ENCODE measurements around the gene MCM6.

MCM6 gene

DNA sequence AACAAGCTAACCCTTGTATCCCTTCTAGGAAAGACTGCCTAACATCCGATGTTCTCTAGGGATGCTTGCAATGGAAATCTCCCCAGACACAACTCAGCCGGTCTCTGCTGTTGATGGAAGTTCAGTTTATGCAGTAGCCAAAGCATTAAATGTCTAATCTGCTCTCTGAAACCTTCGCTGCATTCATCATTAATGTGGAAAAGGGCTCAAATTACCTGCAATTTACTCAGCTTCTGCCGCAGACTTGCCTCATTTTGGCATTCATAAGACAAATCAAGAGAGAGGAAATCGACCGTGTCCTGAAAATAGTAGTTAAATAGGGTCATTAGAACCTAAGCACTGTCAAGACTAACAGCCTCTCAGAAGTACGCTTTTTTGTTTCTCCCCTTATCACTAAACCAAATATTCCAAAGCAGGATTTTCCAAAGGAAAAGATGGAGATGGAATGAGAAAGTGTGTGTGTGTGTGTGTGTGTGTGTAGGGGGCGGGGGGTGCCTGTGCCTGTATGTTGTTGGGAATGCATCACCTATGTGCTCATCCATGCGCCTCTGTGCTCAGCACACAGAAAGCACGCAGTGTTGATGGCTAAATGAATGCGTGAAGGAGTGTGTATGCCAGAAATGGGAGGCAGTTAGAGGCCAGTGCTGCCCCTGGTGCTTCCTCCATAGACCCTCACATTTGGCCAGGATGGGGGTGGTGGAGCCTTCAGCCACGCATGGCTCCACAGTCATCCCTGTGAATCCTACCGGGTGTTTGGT lies 46.7 kb downstream of the MCM6 start:
- no peak overlapping the region for H3K4me3 ChIP-seq (replicated peaks; ENCODE audit: low read depth, low read length)
- no peaks in the 10 kb centered on the region; the same call in 1 of the 2 replicates for H3K36me3 ChIP-seq (ENCODE audit: control insufficient read depth, insufficient read depth, low read length)
- H3K27me3 ChIP-seq (replicated peaks; ENCODE audit: control insufficient read depth, insufficient read depth, low read length) = no peaks in the 10 kb centered on the region
- TF ChIP-seq, protein P1, sequence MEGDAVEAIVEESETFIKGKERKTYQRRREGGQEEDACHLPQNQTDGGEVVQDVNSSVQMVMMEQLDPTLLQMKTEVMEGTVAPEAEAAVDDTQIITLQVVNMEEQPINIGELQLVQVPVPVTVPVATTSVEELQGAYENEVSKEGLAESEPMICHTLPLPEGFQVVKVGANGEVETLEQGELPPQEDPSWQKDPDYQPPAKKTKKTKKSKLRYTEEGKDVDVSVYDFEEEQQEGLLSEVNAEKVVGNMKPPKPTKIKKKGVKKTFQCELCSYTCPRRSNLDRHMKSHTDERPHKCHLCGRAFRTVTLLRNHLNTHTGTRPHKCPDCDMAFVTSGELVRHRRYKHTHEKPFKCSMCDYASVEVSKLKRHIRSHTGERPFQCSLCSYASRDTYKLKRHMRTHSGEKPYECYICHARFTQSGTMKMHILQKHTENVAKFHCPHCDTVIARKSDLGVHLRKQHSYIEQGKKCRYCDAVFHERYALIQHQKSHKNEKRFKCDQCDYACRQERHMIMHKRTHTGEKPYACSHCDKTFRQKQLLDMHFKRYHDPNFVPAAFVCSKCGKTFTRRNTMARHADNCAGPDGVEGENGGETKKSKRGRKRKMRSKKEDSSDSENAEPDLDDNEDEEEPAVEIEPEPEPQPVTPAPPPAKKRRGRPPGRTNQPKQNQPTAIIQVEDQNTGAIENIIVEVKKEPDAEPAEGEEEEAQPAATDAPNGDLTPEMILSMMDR (IDR thresholded peaks at IDR 0.05; ENCODE audit: insufficient read depth, low read length, poor library complexity, severe bottlenecking) = no peak
- no peak for DNase-seq (ENCODE audit: extremely low read depth, insufficient read length)

DNA sequence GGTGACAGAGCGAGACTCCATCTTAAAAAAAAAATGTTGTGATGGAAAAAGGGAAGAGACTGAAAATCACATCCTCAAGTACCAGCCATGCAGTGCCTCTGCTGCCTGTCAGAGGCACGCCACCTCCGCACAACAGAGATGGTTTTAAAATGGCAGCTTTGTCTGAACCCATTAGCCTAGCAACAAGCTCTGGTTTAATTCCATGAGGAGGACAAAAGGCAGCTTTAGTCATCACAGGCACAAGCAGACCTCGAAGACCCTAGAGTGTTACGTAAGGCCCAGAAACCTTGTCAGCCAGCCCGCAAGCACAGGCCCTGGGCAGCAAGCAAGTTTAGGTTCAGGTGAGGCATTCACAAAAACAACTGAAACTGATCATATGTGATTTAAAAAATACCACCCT lies 49.7 kb downstream of the MCM6 start:
- Histone ChIP-seq H3K27me3 (replicated peaks; ENCODE audit: control insufficient read depth, insufficient read depth, low read length) (no peaks in the 10 kb centered on the region), H3K36me3 (ENCODE audit: control insufficient read depth, insufficient read depth, low read length) (no peaks in the 10 kb centered on the region; the same call in 1 of the 2 replicates), H3K4me3 (replicated peaks; ENCODE audit: low read depth, low read length) (no peak overlapping the region)
- TF ChIP-seq, protein P1 (IDR thresholded peaks at IDR 0.05; ENCODE audit: insufficient read depth, low read length, poor library complexity, severe bottlenecking) = no peak
- DNase-seq (ENCODE audit: extremely low read depth, insufficient read length) = no peak

DNA sequence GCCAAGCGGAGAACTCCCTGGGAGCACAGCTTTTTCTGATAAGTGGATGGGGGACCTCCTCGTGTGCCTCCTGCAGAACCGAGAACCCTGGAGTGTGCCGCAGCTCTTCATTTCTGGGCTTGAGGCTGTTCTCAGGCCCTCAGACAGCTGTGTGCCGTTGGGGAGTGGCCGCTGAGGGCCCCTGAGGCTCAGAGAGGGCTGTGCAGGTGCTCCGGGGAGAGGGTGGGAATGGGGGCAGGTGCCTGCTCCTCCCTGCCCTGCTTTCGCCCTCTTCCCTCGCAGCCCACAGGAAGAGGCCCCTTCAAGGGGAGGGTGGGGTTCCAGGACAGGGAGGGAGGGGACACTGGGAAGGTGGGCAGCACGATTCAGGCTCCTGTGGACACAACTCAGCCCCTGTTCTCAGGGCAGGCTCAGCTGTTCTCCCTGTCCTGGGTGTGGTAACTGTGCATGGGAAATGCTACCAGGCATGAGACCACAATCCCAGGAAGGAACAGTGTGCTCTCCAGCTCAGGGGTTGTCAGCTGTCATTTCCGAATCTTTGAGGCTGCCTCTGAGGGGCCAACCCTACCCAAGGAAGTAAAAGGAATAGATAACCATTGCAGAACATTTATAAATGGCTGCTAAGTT lies 50.6 kb downstream of the MCM6 start:
- TF ChIP-seq, protein P1 (IDR thresholded peaks at IDR 0.05; ENCODE audit: insufficient read depth, low read length, poor library complexity, severe bottlenecking) = no peak

DNA sequence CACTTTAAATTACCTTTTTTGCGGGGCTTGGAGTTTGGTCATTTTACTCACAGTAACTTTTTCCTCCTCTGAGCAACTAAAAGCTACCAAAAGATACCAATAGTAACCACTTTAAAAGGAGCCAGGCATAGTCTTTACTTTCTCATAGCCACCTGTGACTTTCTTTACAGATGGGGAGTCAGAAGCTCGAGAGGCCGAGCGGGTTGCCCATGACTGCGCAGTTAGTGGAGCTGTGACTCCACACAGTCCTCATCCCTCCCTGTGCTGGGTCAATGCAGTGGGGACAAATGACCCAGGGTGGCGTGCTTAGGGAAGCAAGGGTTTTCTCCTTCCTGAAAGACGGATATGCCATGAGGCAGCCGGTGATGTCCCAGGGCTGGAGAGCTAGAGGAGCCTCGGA lies 51.1 kb downstream of the MCM6 start:
- H3K27me3 ChIP-seq (replicated peaks; ENCODE audit: control insufficient read depth, insufficient read depth, low read length) = no peaks in the 10 kb centered on the region
- TF ChIP-seq, protein P1 (IDR thresholded peaks at IDR 0.05; ENCODE audit: insufficient read depth, low read length, poor library complexity, severe bottlenecking) = no peak
- DNase-seq (ENCODE audit: extremely low read depth, insufficient read length) = no peak
- no peak overlapping the region for H3K4me3 ChIP-seq (replicated peaks; ENCODE audit: low read depth, low read length)
- no peaks in the 10 kb centered on the region for H3K36me3 ChIP-seq (ENCODE audit: control insufficient read depth, insufficient read depth, low read length)

More for the DNA sequence above, 50.6 kb downstream of the MCM6 start:
- no peak for DNase-seq (ENCODE audit: extremely low read depth, insufficient read length)
- Histone ChIP-seq H3K36me3 (ENCODE audit: control insufficient read depth, insufficient read depth, low read length) (no peaks in the 10 kb centered on the region), H3K27me3 (replicated peaks; ENCODE audit: control insufficient read depth, insufficient read depth, low read length) (no peaks in the 10 kb centered on the region), H3K4me3 (replicated peaks; ENCODE audit: low read depth, low read length) (no peak overlapping the region)

DNA sequence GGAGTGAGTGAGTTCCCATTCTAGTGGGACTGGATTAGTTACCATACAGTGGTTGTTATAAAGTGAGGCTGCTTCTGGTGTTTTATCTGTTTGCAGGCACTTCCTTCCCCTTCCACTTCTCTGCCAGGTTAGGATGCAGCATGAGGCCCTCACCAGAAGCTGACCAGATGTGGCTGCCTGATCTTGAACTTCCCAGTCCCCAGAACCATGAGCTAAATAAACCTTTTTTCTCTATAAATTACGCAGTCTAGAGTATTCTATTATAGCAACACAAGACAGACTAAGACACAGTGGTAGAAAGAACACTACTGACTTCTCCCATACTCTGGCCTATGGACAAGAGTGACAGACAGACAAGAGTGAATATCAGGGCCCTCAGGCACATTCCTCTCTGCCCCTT lies 53.4 kb downstream of the MCM6 start:
- H3K4me3 ChIP-seq (replicated peaks; ENCODE audit: low read depth, low read length) = no peak overlapping the region
- TF ChIP-seq, protein P1 (IDR thresholded peaks at IDR 0.05; ENCODE audit: insufficient read depth, low read length, poor library complexity, severe bottlenecking) = no peak
- no peak for DNase-seq (ENCODE audit: extremely low read depth, insufficient read length)
- H3K36me3 ChIP-seq (ENCODE audit: control insufficient read depth, insufficient read depth, low read length) = no peaks in the 10 kb centered on the region
- no peaks in the 10 kb centered on the region for H3K27me3 ChIP-seq (replicated peaks; ENCODE audit: control insufficient read depth, insufficient read depth, low read length)

Measured in GM06990 (cell line).